HG03039 (cell line): Measurements from ENCODE around the gene PPP6R1.
"Not testable (repeated sequence)": the region's sequence is repeated elsewhere in the genome, so short reads cannot be mapped to it uniquely, and the experiment has no call there.

Experiments used
- ATAC-seq: cut with Tn5 transposase; IDR thresholded peaks from one replicate; pipeline ENCODE4 v1.9.1; 2021; ENCODE audit warnings: mild to moderate bottlenecking, moderate library complexity; ENCODE audit not compliant: unreplicated experiment

Gene PPP6R1

GRCh38 chr19:55225415-55225958 lies 33.3 kb downstream of the PPP6R1 start:
- ATAC-seq = no peak

GRCh38 chr19:55224679-55225414 lies 34.0 kb downstream of the PPP6R1 start:
- ATAC-seq = not testable (repeated sequence)

- ATAC-seq = no peak
Measured at GRCh38 chr19:55224038-55224665, 34.7 kb downstream of the PPP6R1 start.

- no peak for ATAC-seq
Measured at GRCh38 chr19:55223291-55224037, 35.4 kb downstream of the PPP6R1 start.

GRCh38 chr19:55220525-55220924 lies 38.3 kb downstream of the PPP6R1 start:
- no peak for ATAC-seq

GRCh38 chr19:55216461-55217198 lies 42.2 kb downstream of the PPP6R1 start:
- no peak for ATAC-seq

- no peak for ATAC-seq
Measured at GRCh38 chr19:55213547-55213946, 45.3 kb downstream of the PPP6R1 start.

- ATAC-seq = no peak
Measured at GRCh38 chr19:55212447-55212846, 46.4 kb downstream of the PPP6R1 start.

- no peak for ATAC-seq
Measured at GRCh38 chr19:55209693-55210472, 48.9 kb downstream of the PPP6R1 start.

GRCh38 chr19:55208880-55209692 lies 49.7 kb downstream of the PPP6R1 start, which contains the start of gene PTPRH:
Gene PTPRH (minus strand): TSS chr19:55209501. CDS start chr19:55209433, 68 bp downstream.
- no peak for ATAC-seq

GRCh38 chr19:55206664-55207500 lies 51.9 kb downstream of the PPP6R1 start:
- no peak for ATAC-seq

- not testable (repeated sequence) for ATAC-seq
Measured at GRCh38 chr19:55202199-55202598, 56.6 kb downstream of the PPP6R1 start.

GRCh38 chr19:55199620-55200204 lies 59.1 kb downstream of the PPP6R1 start:
- no peak for ATAC-seq

- ATAC-seq = no peak
Measured at GRCh38 chr19:55198651-55199050, 60.2 kb downstream of the PPP6R1 start.

GRCh38 chr19:55197528-55197927 lies 61.3 kb downstream of the PPP6R1 start:
- no peak for ATAC-seq

GRCh38 chr19:55196803-55197202 lies 62.0 kb downstream of the PPP6R1 start:
- no peak for ATAC-seq

GRCh38 chr19:55193481-55193880 lies 65.3 kb downstream of the PPP6R1 start:
- no peak for ATAC-seq

GRCh38 chr19:55189403-55189835 lies 69.4 kb downstream of the PPP6R1 start:
- no peak for ATAC-seq
